GM12878 (cell line): ENCODE results near the gene SPTAN1. TPM values are rescaled to one million over a fixed set of nuclear protein-coding genes. Genes with fewer than 3 reads are reported as not detected.

Experiments used
- ATAC-seq: fragments of 200-7000 bp; cut with Tn5 transposase; 3 replicates; pipeline ENCODE4 v1.9.1; 2020; ENCODE audit warnings: mild to moderate bottlenecking, moderate library complexity
- BruUV-seq: library from RNA; stranded (reverse); fragments of 400-500 nt; replicated peaks from 2 replicates; lab custom pipeline; 2021; lab: Mats Ljungman, UMichigan
- CTCF ChIA-PET: fragments of 300-600 bp; sonication (Branson Sonifier 250); formaldehyde crosslinking; extraction: SDS; loops from one replicate; lab custom pipeline; 2021; ENCODE audit warnings: inconsistent platforms; lab: Yijun Ruan, JAX
- POLR2A ChIA-PET: fragments of 350-600 bp; formaldehyde crosslinking; extraction: SDS; loops from one replicate; lab custom pipeline; 2021; ENCODE audit warnings: inconsistent platforms; lab: Charles Lee
- RAD21 ChIA-PET: fragments of 300-600 bp; sonication (Branson Sonifier 250); formaldehyde crosslinking; loops from one replicate; lab custom pipeline; 2023; ENCODE audit warnings: antibody characterized with exemption; ENCODE audit not compliant: unreplicated experiment; lab: Charles Lee
- SMC1A ChIA-PET: fragments of 300-600 bp; sonication (Branson Sonifier 250); formaldehyde crosslinking; loops from one replicate; lab custom pipeline; 2023; ENCODE audit not compliant: unreplicated experiment, uncharacterized antibody; lab: Charles Lee
- DNase-seq: peaks from one replicate; pipeline ENCODE4 v3.0.0-alpha.2; 2011; ENCODE audit warnings: low read depth, low spot score
- FAIRE-seq: peaks from 3 replicates; lab custom pipeline; 2011; peaks lifted over from hg19 to GRCh38; lab: Jason Lieb, UNC
- H2AFZ ChIP-seq: 2 replicates; pipeline ENCODE4 v1.6.0; 2011; ENCODE audit warnings: low read depth, low read length, control low read depth; ENCODE audit not compliant: control insufficient read depth
- H3K27ac ChIP-seq: 2 replicates; pipeline ENCODE4 v1.5.1; 2011; ENCODE audit warnings: control low read depth; ENCODE audit not compliant: control insufficient read depth, insufficient read depth
- H3K27me3 ChIP-seq, 2 experiments: replicated peaks in 1 of 2; 2 replicates each; pipeline versions ENCODE4 v1.6.0 to v1.6.1; 2011; ENCODE audit warnings: low read length in 1 of 2; ENCODE audit not compliant: control insufficient read depth in 2 of 2, insufficient read depth in 2 of 2
- H3K36me3 ChIP-seq, 2 experiments: 2 replicates each; pipeline ENCODE4 v1.5.1; 2011; ENCODE audit warnings: low read length in 1 of 2; ENCODE audit not compliant: control insufficient read depth in 2 of 2, insufficient read depth in 2 of 2
- H3K4me1 ChIP-seq: 2 replicates; pipeline ENCODE4 v1.6.1; 2011; ENCODE audit warnings: mild to moderate bottlenecking, low read length, moderate library complexity, mixed read lengths; ENCODE audit not compliant: control insufficient read depth, insufficient read depth
- H3K4me2 ChIP-seq: 2 replicates; pipeline ENCODE4 v1.6.0; 2011; ENCODE audit warnings: control low read depth; ENCODE audit not compliant: control insufficient read depth, insufficient read depth
- H3K4me3 ChIP-seq: fragments of 200-600 bp; sonication (generic); 2 replicates; pipeline ENCODE4 v1.5.1; 2016
- H3K79me2 ChIP-seq: 2 replicates; pipeline ENCODE4 v1.6.0; 2011; ENCODE audit warnings: low read length; ENCODE audit not compliant: control insufficient read depth, insufficient read depth
- H3K9ac ChIP-seq: 2 replicates; pipeline ENCODE4 v1.8.0; 2011; ENCODE audit warnings: low read length, control low read depth, mixed read lengths; ENCODE audit not compliant: control insufficient read depth, insufficient read depth
- H3K9me3 ChIP-seq: replicated peaks from 3 replicates; pipeline ENCODE4 v1.5.1; 2011; ENCODE audit warnings: mild to moderate bottlenecking, low read length; ENCODE audit not compliant: control insufficient read depth, insufficient read depth
- H4K20me1 ChIP-seq: 2 replicates; pipeline ENCODE4 v1.6.0; 2011; ENCODE audit not compliant: control insufficient read depth, insufficient read depth
- ASH2L ChIP-seq: fragments of 300-600, 200-600 bp; sonication (generic); IDR thresholded peaks from 2 replicates; pipeline ENCODE4 v1.6.1; 2017; ENCODE audit warnings: low read depth, mild to moderate bottlenecking, borderline replicate concordance
- BMI1 ChIP-seq: fragments of 450-650 bp; IDR thresholded peaks from 2 replicates; pipeline ENCODE4 v1.6.1; 2016; ENCODE audit warnings: mild to moderate bottlenecking, moderate library complexity, borderline replicate concordance
- BRCA1 ChIP-seq: IDR thresholded peaks from 2 replicates; pipeline ENCODE4 v1.6.1; 2011; ENCODE audit warnings: low read depth, low read length, improper control_type of control experiment
- CHD2 ChIP-seq: IDR thresholded peaks from 2 replicates; pipeline ENCODE4 v1.6.1; 2011; ENCODE audit warnings: low read depth, low read length, improper control_type of control experiment, borderline replicate concordance
- CUX1 ChIP-seq: IDR thresholded peaks from 2 replicates; pipeline ENCODE4 v1.6.1; 2012; ENCODE audit warnings: improper control_type of control experiment, low read depth, low read length; ENCODE audit not compliant: insufficient replicate concordance
- IRF4 ChIP-seq: IDR thresholded peaks from 2 replicates; pipeline ENCODE4 v1.6.1; 2011; ENCODE audit warnings: low read depth, low read length
- MYC ChIP-seq: IDR thresholded peaks from 2 replicates; pipeline ENCODE4 v1.6.1; 2011; ENCODE audit warnings: mild to moderate bottlenecking, low read length, moderate library complexity, inconsistent platforms; ENCODE audit not compliant: insufficient read depth, insufficient replicate concordance, insufficient read length, severe bottlenecking
- SMARCA5 ChIP-seq: fragments of 450-650 bp; IDR thresholded peaks from 2 replicates; pipeline ENCODE4 v1.6.1; 2017; ENCODE audit warnings: mild to moderate bottlenecking
- SPI1 ChIP-seq: IDR thresholded peaks from 2 replicates; pipeline ENCODE4 v1.6.1; 2011; ENCODE audit warnings: low read depth, mild to moderate bottlenecking, low read length, moderate library complexity, borderline replicate concordance; ENCODE audit not compliant: insufficient read depth
- STAT1 ChIP-seq: fragments of 450-650 bp; conservative IDR thresholded peaks from 2 replicates; pipeline ENCODE4 v1.6.1; 2014; ENCODE audit warnings: antibody characterized with exemption, mild to moderate bottlenecking
- SUPT20H ChIP-seq: IDR thresholded peaks from 2 replicates; pipeline ENCODE4 v1.6.1; 2011; ENCODE audit warnings: low read depth, mild to moderate bottlenecking, low read length, moderate library complexity, borderline replicate concordance; ENCODE audit not compliant: control insufficient read depth
- WGBS: methylation state at CpG from one replicate; pipeline ENCODE4 v1.1.6; 2016; ENCODE audit warnings: low lambda C conversion rate; ENCODE audit not compliant: insufficient replicate concordance, insufficient coverage; ENCODE audit errors: missing lambda C conversion rate; 5-methylcytosine and 5-hydroxymethylcytosine counted together
- in situ Hi-C: fragments of 300-500 bp; cut with MboI; formaldehyde crosslinking; loops from 9 replicates; pipeline ENCODE4 v1.14.3; 2018; ENCODE audit warnings: mixed read lengths
- intact Hi-C: fragments of 100-400 bp; cut with micrococcal nuclease; formaldehyde crosslinking; loops from one replicate; pipeline ENCODE4 v1.14.2; 2022; ENCODE audit not compliant: unreplicated experiment
- polyA plus RNA-seq, 11 experiments: library from polyadenylated mRNA; depleted of rRNA in 4 of 11; unstranded in 6 of 11; stranded (reverse) in 5 of 11; fragments of >200 nt; fragmentation: Nextera tagmentation in 4 of 11; fragmentation: Illumina TruSeq in 1 of 11; extraction: Ambion mirVana in 4 of 11; extraction: Trizol in 1 of 11; gene quantifications; 1 replicate in 1 of 11; 2 replicates in 10 of 11; pipeline versions ENCODE4 v1.2.1 to v1.2.3, GENCODE V29; 2011 to 2016; ENCODE audit warnings: inconsistent platforms in 2 of 11, missing spikeins in 2 of 11, low read depth in 1 of 11
- total RNA-seq, 4 experiments: library from RNA; depleted of rRNA in 3 of 4; stranded (reverse); fragments of >200 nt in 3 of 4; fragmentation: Illumina TruSeq in 1 of 4; extraction: Trizol in 1 of 4; gene quantifications; 2 replicates each; pipeline versions ENCODE4 v1.2.1 to v1.2.3, GENCODE V29; 2013 to 2021

The SPTAN1 gene
- total and polyA plus RNA-seq, 10 of the 15 experiments (the other 5 are each of a cell fraction or from before 2014, with no cell fraction given), result 18.7 to 156 (median 73.6) TPM

GRCh38 chr9:128638580-128638979 lies 86.2 kb downstream of the SPTAN1 start (continued):
- TF ChIP-seq CUX1, result no peak
- TF ChIP-seq SMARCA5, result no peak
- TF ChIP-seq IRF4, result no peak
- TF ChIP-seq CHD2, result no peak
- TF ChIP-seq, all 136 proteins: peak for 0

DNA sequence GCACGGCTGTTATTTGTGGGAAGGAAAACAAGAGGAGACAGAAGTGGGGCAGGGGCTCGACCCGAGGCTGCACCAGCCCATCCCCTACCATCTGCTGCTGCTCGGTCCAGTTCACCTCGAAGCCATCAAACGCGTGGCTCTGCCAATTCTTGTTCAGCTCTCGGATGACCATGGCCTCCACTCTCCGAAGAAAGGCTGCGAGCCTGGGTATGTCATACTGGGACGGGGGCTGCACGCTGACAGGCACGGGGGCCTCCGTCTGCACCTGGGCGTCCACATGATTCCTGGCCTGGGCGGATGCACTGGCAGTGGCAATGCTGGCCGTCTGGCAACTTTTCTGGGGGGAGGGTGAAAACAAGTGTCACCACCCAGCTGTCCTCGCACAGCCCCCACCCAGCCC lies 88.2 kb downstream of the SPTAN1 start:
- ATAC-seq, result no peak
- TF ChIP-seq ASH2L, result no peak
- TF ChIP-seq STAT1, result no peak
- no peak for TF ChIP-seq BRCA1
- TF ChIP-seq SUPT20H, result no peak
- TF ChIP-seq BMI1, result no peak
- no peak for TF ChIP-seq MYC
- TF ChIP-seq SPI1, result no peak
- TF ChIP-seq, all 136 proteins: peak for 0
- H3K4me2 ChIP-seq, result no peak overlapping the region
- no peak overlapping the region for H2AFZ ChIP-seq
- H3K9me3 ChIP-seq, result no peaks in the 10 kb centered on the region
- intact Hi-C loops, result loop anchor here (10.0 kb wide), 1 partner anchor 174 kb away; the partner anchor contains the start of gene ENDOG
- H3K4me3 ChIP-seq, result no peak overlapping the region
- no peaks in the 10 kb centered on the region for H3K27me3 ChIP-seq
- in situ Hi-C loops, result no loop called here
- no peaks in the 10 kb centered on the region for H4K20me1 ChIP-seq
- ChIA-PET SMC1A (no interaction called here), CTCF (no interaction called here), POLR2A (interaction anchor here (0.6 kb wide), 1 partner anchor 35 kb away, joined by 3 read pairs; no protein-coding TSS in a partner anchor), RAD21 (no interaction called here)
- peaks cover 0 to 3% of the 10 kb centered on the region in 2 experiments; a peak in 3 of 4 replicates for H3K36me3 ChIP-seq
- H3K27ac ChIP-seq, result no peak overlapping the region
- DNase-seq, result no peak
- peaks cover 11% of the 10 kb centered on the region for H3K4me1 ChIP-seq
- FAIRE-seq, result no peak
- BruUV-seq, result no TSS peak
- WGBS, result 94% methylated on average over 17 of the region's 18 CpGs
- peaks cover 5% of the 10 kb centered on the region for H3K79me2 ChIP-seq
- no peak overlapping the region for H3K9ac ChIP-seq
